Stimulated activated CD4-positive, alpha-beta T cell treated with anti-CD3 and anti-CD28 coated beads, Interleukin-12 subunit alpha, Interleukin-12 subunit beta, amount 100 ng/mL, for 4 hours (primary cell): Measurements from ENCODE around the gene IGFN1.

ENCODE experiments used
- DNase-seq: peaks from one replicate; pipeline ENCODE4 v3.0.0-alpha.2; 2020

IGFN1 gene

DNA sequence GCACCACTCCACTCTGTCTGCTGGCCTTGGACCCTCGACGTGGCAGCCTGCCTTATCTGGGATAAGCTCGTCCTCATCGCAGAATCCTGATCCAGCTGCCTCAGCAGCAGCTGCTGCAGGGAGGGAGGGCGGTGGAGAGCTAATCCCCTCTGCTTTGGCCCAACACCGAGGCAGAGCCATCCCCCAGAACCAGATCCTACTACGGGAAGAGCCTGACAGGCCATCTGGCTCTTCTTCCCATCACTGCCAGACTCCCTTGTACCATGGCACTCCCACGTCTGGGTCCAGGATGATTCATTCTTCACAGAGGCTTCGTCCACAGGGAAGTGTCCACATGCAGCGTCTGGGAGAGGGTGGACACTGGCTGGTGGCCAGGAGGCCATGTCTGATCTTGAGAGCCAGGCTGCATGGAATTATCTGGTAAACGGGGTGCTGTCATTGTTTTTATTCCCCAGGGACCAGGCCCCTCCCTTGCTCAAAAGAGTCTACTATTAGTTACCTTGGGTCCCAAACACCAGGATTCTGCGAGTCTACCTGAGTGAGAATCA is 78.1 kb downstream of the IGFN1 start:
- no peak for DNase-seq

DNA sequence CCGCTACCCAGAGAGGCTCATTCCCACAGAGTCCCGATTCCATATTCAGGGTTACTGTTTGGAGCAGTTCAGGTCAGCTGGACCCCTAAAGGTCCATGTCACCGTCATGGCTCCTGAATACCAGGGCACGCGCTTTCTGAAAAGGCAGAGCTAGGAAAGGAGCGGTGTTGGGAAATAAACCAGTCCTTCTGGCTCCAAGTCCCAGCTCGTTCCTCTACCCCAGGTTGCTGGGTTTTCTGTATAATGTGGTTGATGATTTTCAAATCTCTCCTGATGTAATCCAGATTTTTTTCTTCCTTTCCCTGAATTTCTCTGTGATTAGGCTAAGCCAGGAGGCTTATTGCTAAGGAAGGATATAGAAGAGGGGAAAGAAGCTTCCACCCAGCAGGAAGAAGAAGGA is 78.7 kb downstream of the IGFN1 start:
- DNase-seq = no peak

DNA sequence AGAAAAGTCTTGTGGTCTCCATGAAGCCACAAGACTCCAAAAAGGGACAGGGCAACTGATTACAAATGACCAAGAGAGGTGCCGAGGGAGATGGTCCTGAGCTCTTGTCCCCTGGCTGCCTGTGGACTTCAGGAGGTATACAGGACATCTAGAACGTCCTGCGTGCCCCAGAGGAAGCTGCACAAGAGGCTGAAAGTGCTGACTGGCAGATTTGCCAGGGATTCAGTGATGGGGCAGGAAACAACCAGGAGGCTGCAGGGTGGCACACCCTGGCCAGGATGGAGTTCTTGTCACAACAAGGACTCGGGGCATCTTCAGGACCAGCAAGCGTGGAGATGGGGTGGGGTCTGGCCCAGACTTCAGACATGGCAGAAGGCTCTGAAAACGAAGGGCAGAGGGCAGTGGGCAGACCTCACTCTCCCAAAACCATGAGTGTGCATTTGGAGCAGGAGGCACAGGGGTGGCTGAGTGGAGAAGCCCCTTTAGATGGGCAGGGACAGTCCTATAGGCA is 79.3 kb downstream of the IGFN1 start:
- DNase-seq = no peak

DNA sequence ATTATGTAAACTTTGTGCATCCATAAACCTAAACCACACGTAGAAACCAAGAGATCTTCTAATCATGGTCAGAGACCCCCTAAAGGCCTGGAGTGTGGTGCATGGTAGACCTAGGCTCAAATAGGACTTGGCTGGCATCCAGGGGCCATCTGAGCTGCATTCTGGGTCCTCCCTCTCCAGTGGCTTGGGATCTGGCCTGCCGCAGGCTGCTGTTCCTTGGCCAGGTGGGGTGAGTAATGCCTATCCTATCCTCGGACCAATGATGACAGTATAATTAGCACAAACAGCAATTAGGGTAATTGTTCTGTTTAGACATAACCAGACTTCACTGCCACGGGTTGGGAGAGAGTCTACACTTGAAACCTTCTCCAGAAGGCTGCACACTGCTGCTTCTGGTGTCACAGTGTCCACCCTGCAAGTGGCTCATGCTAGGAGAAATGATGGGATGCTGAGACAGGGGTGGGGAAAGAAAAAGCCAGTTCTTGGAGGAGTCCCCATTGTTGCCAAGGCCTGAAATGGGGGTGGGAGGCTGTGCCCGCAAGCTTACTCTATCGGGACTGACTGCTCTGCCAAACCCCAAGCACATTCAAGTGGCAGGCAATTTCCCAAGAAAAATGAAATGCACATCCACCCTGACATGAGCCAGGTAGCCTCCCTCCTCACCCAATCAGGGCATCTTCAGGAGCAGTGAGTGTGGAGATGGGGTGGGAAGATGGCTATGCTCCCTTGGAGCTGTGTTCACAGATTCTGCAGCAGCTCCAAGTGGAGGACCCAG is 80.2 kb downstream of the IGFN1 start:
- DNase-seq = no peak

DNA sequence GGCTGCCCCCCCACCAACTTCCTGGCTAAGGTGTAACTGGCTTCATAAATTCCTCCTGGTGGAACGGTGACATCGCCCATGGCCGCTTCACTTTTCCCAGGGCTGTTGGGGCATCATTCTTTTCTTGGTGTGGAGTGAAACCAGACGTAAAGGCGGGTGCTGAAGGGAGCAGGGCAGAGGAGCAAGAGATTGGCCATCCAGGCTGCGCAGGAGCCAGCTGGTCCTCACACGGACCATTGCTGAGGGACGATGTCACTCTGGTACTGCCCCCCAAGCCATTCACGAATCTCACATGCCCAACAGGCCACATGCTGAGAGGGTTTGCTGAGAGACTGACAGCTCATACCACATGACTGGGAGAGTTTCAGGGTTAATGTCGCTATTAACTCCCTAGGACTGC is 82.2 kb downstream of the IGFN1 start:
- no peak for DNase-seq

DNA sequence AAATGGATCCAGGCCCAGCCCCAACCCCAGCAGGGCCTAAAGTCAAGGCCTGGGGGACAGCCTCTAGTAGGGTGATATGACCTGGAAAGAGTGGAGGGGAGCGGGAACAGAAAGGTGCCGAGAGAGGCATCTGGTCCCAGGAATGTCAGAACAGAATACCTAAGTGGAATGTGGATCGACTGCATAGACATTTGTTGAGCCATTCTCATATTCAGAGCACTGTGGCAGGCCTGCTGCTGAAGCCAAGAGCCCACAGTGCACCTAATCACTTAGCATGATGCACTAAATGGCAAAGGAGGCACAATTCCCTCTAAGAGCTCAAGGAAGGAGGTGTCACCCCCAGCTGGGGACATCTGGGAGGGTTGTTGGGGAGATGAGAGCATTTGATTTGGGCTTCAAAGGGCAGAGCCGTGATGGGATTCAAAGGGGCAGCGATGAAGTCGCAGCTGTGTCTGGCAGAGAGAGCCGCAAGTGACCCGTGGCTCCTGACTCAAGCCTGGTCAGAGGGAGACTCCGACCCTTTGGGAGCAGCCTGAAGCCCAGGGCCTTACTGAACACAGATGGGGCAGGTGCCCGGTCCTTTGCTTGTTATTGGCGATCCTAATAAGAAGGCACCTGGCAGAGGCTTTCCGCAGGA is 84.1 kb downstream of the IGFN1 start:
- DNase-seq = no peak

DNA sequence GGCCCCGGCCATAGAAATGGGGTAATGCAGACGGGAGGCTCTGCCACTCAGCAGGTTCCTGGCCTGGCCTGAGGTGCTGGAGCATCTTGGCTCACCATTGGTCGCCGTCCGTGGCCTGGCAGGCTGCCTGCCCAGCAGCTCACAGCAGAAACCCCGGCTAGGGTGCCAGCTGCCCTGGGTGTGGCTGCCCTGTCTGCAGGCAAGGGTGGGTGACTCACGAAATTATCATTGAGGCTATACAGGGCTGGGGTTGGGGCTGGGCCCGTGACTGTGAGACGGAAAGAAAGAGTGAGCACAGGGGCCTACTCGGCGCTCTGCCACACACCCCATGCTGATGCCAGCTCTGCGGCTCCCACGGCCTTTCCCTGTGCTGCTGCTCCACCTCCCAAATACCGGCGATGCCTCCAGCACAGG is 84.6 kb downstream of the IGFN1 start:
- DNase-seq = no peak

DNA sequence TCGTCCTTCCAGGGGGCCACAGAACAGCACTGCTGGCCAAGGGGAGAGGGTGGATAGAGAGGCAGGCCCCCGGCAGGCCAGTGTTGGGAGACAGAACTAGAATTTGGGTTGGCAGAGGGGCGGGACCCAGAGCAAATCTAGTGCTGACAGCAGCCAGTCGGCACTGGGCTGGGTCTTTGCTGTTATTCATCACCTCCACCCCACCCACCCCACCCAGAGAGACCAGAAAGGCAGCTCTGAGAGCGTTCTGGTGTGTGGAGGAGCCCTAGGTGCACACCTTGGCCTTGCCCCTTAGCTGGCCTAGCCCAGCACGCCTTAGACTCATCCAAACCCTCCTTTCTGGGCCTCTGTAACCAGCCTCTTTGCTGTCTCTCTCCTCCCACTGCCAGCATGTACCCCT is 86.3 kb downstream of the IGFN1 start:
- DNase-seq = no peak

DNA sequence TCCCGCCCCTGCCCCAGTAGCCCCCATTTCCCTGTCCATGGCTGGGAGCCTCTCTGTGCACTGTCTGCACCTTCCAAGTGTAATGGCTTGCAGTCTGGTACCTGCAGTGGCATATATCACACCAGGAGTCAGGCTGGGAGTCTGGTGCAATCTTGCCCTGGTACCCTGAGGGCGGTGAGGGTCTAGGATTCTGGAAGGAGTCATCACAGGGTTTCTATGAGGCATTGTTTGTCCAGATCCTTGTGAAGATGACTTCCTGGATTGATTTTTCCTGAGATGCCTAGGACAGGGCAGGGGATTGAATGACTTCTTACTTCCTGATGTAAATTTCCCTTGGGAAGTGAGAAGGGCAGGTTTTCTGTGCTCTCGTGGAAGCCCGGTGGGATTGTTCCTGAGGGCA is 86.8 kb downstream of the IGFN1 start:
- DNase-seq = no peak
